ENCODE results near the gene AKR1B15. TPM values are rescaled to one million over a fixed set of nuclear protein-coding genes. Genes with fewer than 3 reads are reported as not detected.
A peak's percentile ranks its signal among the peaks of the same experiment; 100 is the strongest.

The AKR1B15 gene
- polyA plus RNA-seq, 2 of the 4 experiments (the other 2 are of a cell fraction) = 17.9 to 24.7 TPM

- TF ChIP-seq TP53 (CRISPR knock-in tag; IDR thresholded peaks at IDR 0.05) = no peak
These were observed 34.8 kb upstream of the AKR1B15 start (continued) for GRCh38 chr7:134514106-134514505.

GRCh38 chr7:134514663-134515062 lies 34.2 kb upstream of the AKR1B15 start:
- peaks cover 37% of the 10 kb centered on the region for H3K4me1 ChIP-seq
- CTCF ChIA-PET = interaction anchor here (0.5 to 28.4 kb wide), 56 partner anchors 7 to 520 kb away, joined by 3 to 914 read pairs (median 7); partner anchors contain the start of genes AKR1B1, AKR1B10, AKR1B15 and BPGM

GRCh38 chr7:134515569-134516468 lies 33.1 kb upstream of the AKR1B15 start:
- ChIA-PET POLR2A (interaction anchor here (1.0 to 1.2 kb wide), 2 partner anchors 83 to 147 kb away, joined by 3 to 6 read pairs; no protein-coding TSS in a partner anchor), CTCF (interaction anchor here (0.8 to 28.4 kb wide), 33 partner anchors 9 to 500 kb away, joined by 3 to 914 read pairs (median 7); partner anchors contain the start of genes AKR1B1, AKR1B10 and AKR1B15)
- FAIRE-seq (peak; percentile 84), ATAC-seq (peak; percentile 60 to 72; a peak in 5 of 6 replicates), DNase-seq (ENCODE audit: low read depth in 1 of 2, low spot score in 1 of 2) (peak; percentile 81 to 86)
- 34% methylated on average over 6 of the region's 6 CpGs for WGBS (ENCODE audit: missing lambda C conversion rate)
- H3K4me1 ChIP-seq = peaks cover 48% of the 10 kb centered on the region
- H3K9me3 ChIP-seq = no peaks in the 10 kb centered on the region
- H3K4me2 ChIP-seq = peak overlapping the region; percentile 60
- peak overlapping the region; percentile 68 to 83 for H3K27ac ChIP-seq
- H3K4me3 ChIP-seq = no peak overlapping the region
- TF ChIP-seq FOSL2 (IDR thresholded peaks at IDR 0.05) = peak; percentile 97
- peak; percentile 99 for TF ChIP-seq FOSL2 (CRISPR knock-in tag; IDR thresholded peaks at IDR 0.05)
- peak in 1 of 2 experiments; percentile 35; a peak in 1 of 4 replicates for TF ChIP-seq CEBPB (IDR thresholded peaks at IDR 0.05)
- TF ChIP-seq BCL3 (IDR thresholded peaks at IDR 0.05) = no peak; the same call in 2 of the 3 replicates
- TF ChIP-seq JUNB (IDR thresholded peaks at IDR 0.05) = peak; percentile 95
- peak; percentile 93 for TF ChIP-seq MAFK (IDR thresholded peaks at IDR 0.05; ENCODE audit: partially characterized antibody)
- 0 out of 2 replicates have a peak, but pooled peaks have one; percentile 6 for TF ChIP-seq ATOH8 (CRISPR knock-in tag; IDR thresholded peaks at IDR 0.05; ENCODE audit: low read depth)
- peak; percentile 77 for TF ChIP-seq MAX (IDR thresholded peaks at IDR 0.05)
- TF ChIP-seq GATA3 (IDR thresholded peaks at IDR 0.05; ENCODE audit: borderline replicate concordance) = peak; percentile 65; the same call in 1 of the 2 replicates
- TF ChIP-seq JUN (IDR thresholded peaks at IDR 0.05) = peak in 1 of 2 experiments; percentile 77; a peak in 2 of 5 replicates
- TF ChIP-seq RARB (CRISPR knock-in tag; IDR thresholded peaks at IDR 0.05) = no peak
- no peak for TF ChIP-seq POLR2A (IDR thresholded peaks at IDR 0.05; ENCODE audit: low read length)

More at GRCh38 chr7:134514663-134515062, 34.2 kb upstream of the AKR1B15 start:
- WGBS (ENCODE audit: missing lambda C conversion rate) = 3% methylated on average over 4 of the region's 4 CpGs
- Histone ChIP-seq H3K4me2 (peak overlapping the region; percentile 60), H3K4me3 (no peak overlapping the region), H3K9me3 (no peaks in the 10 kb centered on the region), H3K27ac (peak overlapping the region; percentile 68 to 83)
- peak; percentile 97 for TF ChIP-seq CTCF (IDR thresholded peaks at IDR 0.05)
- TF ChIP-seq KDM1A (IDR thresholded peaks at IDR 0.05; ENCODE audit: low read depth) = no peak
- TF ChIP-seq SMC3 (IDR thresholded peaks at IDR 0.05) = peak; percentile 82
- TF ChIP-seq RAD21 (conservative IDR thresholded peaks at IDR 0.05 in 1 of 2, IDR thresholded peaks at IDR 0.05 in 1 of 2) = peak; percentile 71 to 82
- 0 out of 2 replicates have a peak, but pooled peaks have one; percentile 27 for TF ChIP-seq E2F6 (IDR thresholded peaks at IDR 0.05; ENCODE audit: borderline replicate concordance, low read depth)
- TF ChIP-seq CEBPB (IDR thresholded peaks at IDR 0.05) = peak in 1 of 2 experiments; percentile 61; a peak in 1 of 4 replicates
- TF ChIP-seq FOSL2 (IDR thresholded peaks at IDR 0.05) = no peak
- 0 out of 2 replicates have a peak, but pooled peaks have one; percentile 16 for TF ChIP-seq FOSL2 (CRISPR knock-in tag; IDR thresholded peaks at IDR 0.05)
- TF ChIP-seq EP300 (IDR thresholded peaks at IDR 0.05) = no peak
- no peak for TF ChIP-seq POLR2A (IDR thresholded peaks at IDR 0.05; ENCODE audit: low read length)
- TF ChIP-seq POLR2AphosphoS2 (conservative IDR thresholded peaks at IDR 0.05; ENCODE audit: low read length) = no peak
- no peak for TF ChIP-seq ATOH8 (CRISPR knock-in tag; IDR thresholded peaks at IDR 0.05; ENCODE audit: low read depth)
- peak; percentile 49 for TF ChIP-seq ZFP36 (IDR thresholded peaks at IDR 0.05; ENCODE audit: borderline replicate concordance, partially characterized antibody)
- TF ChIP-seq MAX (IDR thresholded peaks at IDR 0.05) = peak; percentile 86
- no peak for TF ChIP-seq TP53 (CRISPR knock-in tag; IDR thresholded peaks at IDR 0.05)
- POLR2A ChIA-PET = interaction anchor here (1.0 to 3.2 kb wide), 3 partner anchors 56 to 82 kb away, joined by 3 to 23 read pairs (median 3); no protein-coding TSS in a partner anchor
- DNase-seq (ENCODE audit: low read depth in 1 of 2, low spot score in 1 of 2) (peak; percentile 91 to 92), ATAC-seq (peak; percentile 63 to 71), FAIRE-seq (peak; percentile 36)
